Activated CD4-positive, alpha-beta T cell treated with anti-CD3 and anti-CD28 coated beads, Interleukin-2, amount 10 ng/mL, durations not matched to agents 24 days and 14 days (primary cell): ENCODE measurements around the gene CRAMP1. TPM values are rescaled to one million over a fixed set of nuclear protein-coding genes. Genes with fewer than 3 reads are reported as not detected.

Experiments used
- DNase-seq: peaks from one replicate; pipeline ENCODE4 v3.0.0; 2022
- H3K27ac Mint-ChIP-seq: one replicate; pipeline ENCODE4 v1.8.0; 2022; ENCODE audit warnings: mild to moderate bottlenecking, mixed read lengths
- H3K27me3 Mint-ChIP-seq: one replicate; pipeline ENCODE4 v1.8.0; 2022; ENCODE audit warnings: mixed read lengths
- H3K36me3 Mint-ChIP-seq: one replicate; pipeline ENCODE4 v1.8.0; 2022; ENCODE audit warnings: low read depth, mild to moderate bottlenecking, mixed read lengths
- H3K4me1 Mint-ChIP-seq: one replicate; pipeline ENCODE4 v1.8.0; 2021; ENCODE audit warnings: mixed read lengths
- H3K4me3 Mint-ChIP-seq: one replicate; pipeline ENCODE4 v1.8.0; 2022; ENCODE audit warnings: mild to moderate bottlenecking, moderate library complexity, mixed read lengths
- H3K9me3 Mint-ChIP-seq: one replicate; pipeline ENCODE4 v1.8.0; 2021; ENCODE audit warnings: mixed read lengths
- intact Hi-C: fragments of 100-400 bp; cut with micrococcal nuclease; formaldehyde crosslinking; loops from one replicate; pipeline ENCODE4 v1.15.1; 2023
- total RNA-seq: library from RNA; stranded (reverse); gene quantifications from 2 replicates; pipeline ENCODE4 v1.2.3, GENCODE V29; 2022

The CRAMP1 gene
- 34.9 and 36.7 TPM in 2 replicates for total RNA-seq

GRCh38 chr16:1612320-1613111 lies at the start of gene CRAMP1:
Gene CRAMP1, plus strand, starts transcription at chr16:1612360. Its CDS starts 2,280 bp downstream, at chr16:1614640.
- intact Hi-C loops, result loop anchor here (1.0 to 5.0 kb wide), 6 partner anchors 66 to 305 kb away; partner anchors contain the start of genes EME2, JPT2, MRPS34 and UBE2I
- Mint-ChIP-seq H3K4me1 (peaks cover 28% of the 10 kb centered on the region), H3K27me3 (no peaks in the 10 kb centered on the region), H3K9me3 (peaks cover 4% of the 10 kb centered on the region), H3K27ac (peak within 1 kb of the TSS; percentile 100), H3K4me3 (peak within 1 kb of the TSS; percentile 96), H3K36me3 (peaks cover 22% of the 10 kb centered on the region)
- peak; percentile 75 for DNase-seq

DNA sequence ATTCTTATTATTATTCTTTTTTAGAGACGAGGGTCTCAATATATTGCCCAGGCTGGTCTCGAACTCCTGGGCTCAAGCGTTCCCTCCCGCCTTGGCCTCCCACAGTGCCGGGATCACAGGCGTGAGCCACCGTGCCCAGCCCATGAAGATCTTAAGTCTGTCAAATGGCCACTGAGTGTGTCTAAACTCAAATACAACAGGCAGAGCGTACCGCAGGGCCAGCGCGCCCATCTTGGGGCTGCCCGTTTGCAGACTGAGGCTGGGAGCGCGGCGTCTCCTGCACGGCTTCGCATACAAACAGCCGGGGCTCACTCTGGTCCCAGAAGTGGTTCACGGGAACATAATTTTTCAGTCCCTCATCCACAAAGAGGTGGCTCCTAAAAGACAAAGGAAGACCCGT lies 48.4 kb upstream of the CRAMP1 start:
- no peak for DNase-seq
- Mint-ChIP-seq H3K27ac (no peak overlapping the region), H3K36me3 (peaks cover 4% of the 10 kb centered on the region), H3K4me1 (peaks cover 15% of the 10 kb centered on the region), H3K27me3 (no peaks in the 10 kb centered on the region), H3K4me3 (no peak overlapping the region), H3K9me3 (no peaks in the 10 kb centered on the region)
- intact Hi-C loops, result no loop called here

- Mint-ChIP-seq H3K36me3 (peaks cover 4% of the 10 kb centered on the region), H3K9me3 (no peaks in the 10 kb centered on the region), H3K4me1 (peaks cover 11% of the 10 kb centered on the region), H3K4me3 (no peak overlapping the region), H3K27me3 (no peaks in the 10 kb centered on the region), H3K27ac (no peak overlapping the region)
- peak; percentile 67 for DNase-seq
- intact Hi-C loops, result no loop called here
Observed at GRCh38 chr16:1564325-1564724, 47.8 kb upstream of the CRAMP1 start.

DNA sequence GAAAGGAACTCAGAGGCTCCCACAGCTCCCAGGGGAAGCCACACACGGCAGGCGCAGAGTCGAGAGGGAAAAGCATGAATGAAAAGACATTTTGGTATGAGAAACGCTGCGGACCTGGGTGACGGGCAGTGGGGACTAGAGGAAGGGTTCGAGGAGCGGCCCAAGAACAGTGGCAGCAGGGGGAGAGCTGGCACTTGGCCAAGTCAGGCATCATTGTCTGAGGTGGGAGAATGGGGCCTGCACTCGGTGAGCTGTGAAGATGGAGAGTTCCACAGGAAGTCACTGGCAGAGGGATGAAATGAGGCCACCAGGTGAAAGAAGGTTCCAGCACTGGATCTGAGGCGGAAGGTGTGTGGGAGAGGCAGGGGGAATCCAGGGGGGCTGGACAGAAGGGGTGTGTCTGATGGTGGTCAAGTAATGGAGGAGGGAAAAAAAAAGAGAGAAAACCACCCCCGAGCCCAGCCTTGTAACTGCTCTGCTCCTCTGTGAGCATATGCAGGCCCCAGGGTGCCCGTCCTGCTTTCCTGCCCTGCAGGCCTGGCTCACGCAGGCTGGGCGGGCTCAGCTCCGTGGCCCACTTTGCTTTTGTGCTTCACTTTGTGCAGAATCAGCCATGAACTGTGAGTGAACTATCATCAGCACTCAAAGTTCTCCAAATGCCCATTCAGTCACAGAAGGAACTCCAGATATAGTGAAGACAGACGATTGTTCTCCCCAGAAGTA lies 46.9 kb upstream of the CRAMP1 start:
- Mint-ChIP-seq H3K4me3 (no peak overlapping the region), H3K4me1 (peaks cover 7% of the 10 kb centered on the region), H3K27ac (no peak overlapping the region), H3K9me3 (no peaks in the 10 kb centered on the region), H3K36me3 (no peaks in the 10 kb centered on the region), H3K27me3 (no peaks in the 10 kb centered on the region)
- no peak for DNase-seq
- intact Hi-C loops, result no loop called here

GRCh38 chr16:1567988-1568387 lies 44.2 kb upstream of the CRAMP1 start:
- Mint-ChIP-seq H3K4me1 (peaks cover 2% of the 10 kb centered on the region), H3K27me3 (no peaks in the 10 kb centered on the region), H3K27ac (no peak overlapping the region), H3K4me3 (no peak overlapping the region), H3K36me3 (no peaks in the 10 kb centered on the region), H3K9me3 (no peaks in the 10 kb centered on the region)
- no peak for DNase-seq
- intact Hi-C loops, result no loop called here

- no peaks in the 10 kb centered on the region for H3K27me3 Mint-ChIP-seq
- H3K4me1 Mint-ChIP-seq, result peaks cover 4% of the 10 kb centered on the region
- no peak for DNase-seq
- no peaks in the 10 kb centered on the region for H3K9me3 Mint-ChIP-seq
- no peaks in the 10 kb centered on the region for H3K36me3 Mint-ChIP-seq
- no peak overlapping the region for H3K4me3 Mint-ChIP-seq
- no peak overlapping the region for H3K27ac Mint-ChIP-seq
- intact Hi-C loops, result no loop called here
Observed at GRCh38 chr16:1571012-1571671, 41.0 kb upstream of the CRAMP1 start.

- Mint-ChIP-seq H3K36me3 (no peaks in the 10 kb centered on the region), H3K4me1 (peaks cover 4% of the 10 kb centered on the region), H3K27me3 (no peaks in the 10 kb centered on the region), H3K9me3 (no peaks in the 10 kb centered on the region), H3K4me3 (no peak overlapping the region), H3K27ac (no peak overlapping the region)
- no peak for DNase-seq
- intact Hi-C loops, result no loop called here
Observed at GRCh38 chr16:1572673-1573072, 39.5 kb upstream of the CRAMP1 start.

DNA sequence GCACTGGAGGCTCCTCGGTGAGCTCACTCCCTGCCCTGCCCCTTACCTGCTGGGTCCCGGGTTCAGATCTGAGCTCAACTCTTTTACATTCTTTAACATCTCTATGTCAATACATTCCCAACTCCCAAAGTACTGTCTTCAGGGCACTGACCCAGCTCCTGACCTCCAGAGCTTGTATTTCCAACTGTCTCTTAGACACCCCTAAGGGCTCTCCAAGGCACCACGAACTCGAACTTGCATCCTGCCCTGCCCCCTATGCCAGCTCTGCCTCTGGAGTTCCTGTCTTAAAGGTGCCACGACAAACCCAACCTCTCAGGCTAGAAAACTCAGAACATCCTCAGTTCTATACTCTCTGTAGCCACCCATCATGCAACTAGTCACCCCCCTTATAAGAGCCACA lies 38.9 kb upstream of the CRAMP1 start:
- Mint-ChIP-seq H3K27me3 (no peaks in the 10 kb centered on the region), H3K9me3 (no peaks in the 10 kb centered on the region), H3K4me3 (no peak overlapping the region), H3K27ac (no peak overlapping the region), H3K4me1 (peaks cover 4% of the 10 kb centered on the region), H3K36me3 (no peaks in the 10 kb centered on the region)
- intact Hi-C loops, result no loop called here
- DNase-seq, result no peak

GRCh38 chr16:1575578-1575977 lies 36.6 kb upstream of the CRAMP1 start:
- Mint-ChIP-seq H3K4me3 (no peak overlapping the region), H3K27me3 (no peaks in the 10 kb centered on the region), H3K27ac (no peak overlapping the region), H3K9me3 (no peaks in the 10 kb centered on the region), H3K36me3 (peaks cover 2% of the 10 kb centered on the region), H3K4me1 (peaks cover 2% of the 10 kb centered on the region)
- intact Hi-C loops, result no loop called here
- DNase-seq, result no peak

GRCh38 chr16:1579214-1579613 lies 32.9 kb upstream of the CRAMP1 start:
- intact Hi-C loops, result no loop called here
- H3K9me3 Mint-ChIP-seq, result no peaks in the 10 kb centered on the region
- H3K4me1 Mint-ChIP-seq, result peaks cover 5% of the 10 kb centered on the region
- no peaks in the 10 kb centered on the region for H3K27me3 Mint-ChIP-seq
- peak; percentile 70 for DNase-seq
- no peak overlapping the region for H3K27ac Mint-ChIP-seq
- H3K36me3 Mint-ChIP-seq, result peaks cover 2% of the 10 kb centered on the region
- H3K4me3 Mint-ChIP-seq, result no peak overlapping the region

- H3K4me1 Mint-ChIP-seq, result peaks cover 5% of the 10 kb centered on the region
- H3K27me3 Mint-ChIP-seq, result no peaks in the 10 kb centered on the region
- no peak for DNase-seq
- no peak overlapping the region for H3K4me3 Mint-ChIP-seq
- peaks cover 2% of the 10 kb centered on the region for H3K36me3 Mint-ChIP-seq
- intact Hi-C loops, result no loop called here
- H3K27ac Mint-ChIP-seq, result no peak overlapping the region
- no peaks in the 10 kb centered on the region for H3K9me3 Mint-ChIP-seq
Observed at GRCh38 chr16:1580256-1580655, 31.9 kb upstream of the CRAMP1 start.

GRCh38 chr16:1580956-1581355 lies 31.2 kb upstream of the CRAMP1 start:
- Mint-ChIP-seq H3K27ac (no peak overlapping the region), H3K36me3 (peaks cover 2% of the 10 kb centered on the region), H3K4me3 (no peak overlapping the region), H3K9me3 (no peaks in the 10 kb centered on the region), H3K27me3 (no peaks in the 10 kb centered on the region), H3K4me1 (peaks cover 3% of the 10 kb centered on the region)
- intact Hi-C loops, result no loop called here
- no peak for DNase-seq

- intact Hi-C loops, result no loop called here
- peaks cover 2% of the 10 kb centered on the region for H3K36me3 Mint-ChIP-seq
- DNase-seq, result no peak
- H3K4me1 Mint-ChIP-seq, result peaks cover 3% of the 10 kb centered on the region
- no peaks in the 10 kb centered on the region for H3K9me3 Mint-ChIP-seq
- no peak overlapping the region for H3K4me3 Mint-ChIP-seq
- no peaks in the 10 kb centered on the region for H3K27me3 Mint-ChIP-seq
- no peak overlapping the region for H3K27ac Mint-ChIP-seq
Observed at GRCh38 chr16:1581804-1582203, 30.4 kb upstream of the CRAMP1 start.

DNA sequence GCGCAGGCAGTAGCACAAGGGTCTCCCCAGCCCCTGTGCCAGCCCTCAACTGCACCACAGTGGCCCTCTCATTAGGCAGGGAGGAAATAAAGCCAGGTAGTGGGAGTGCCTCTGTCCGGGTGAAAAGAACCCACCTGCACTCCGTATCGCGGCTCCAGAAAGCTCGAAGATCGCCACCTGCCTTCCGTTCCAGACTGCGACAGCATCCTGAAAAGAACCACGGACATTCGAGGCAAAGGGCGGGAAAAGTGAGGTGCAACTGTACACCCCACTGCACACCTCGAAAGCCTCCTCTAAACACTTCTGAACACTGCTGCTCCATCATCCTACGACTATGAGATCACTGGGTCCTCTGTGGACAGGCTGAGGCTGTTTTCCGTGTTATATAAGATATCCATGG lies 29.0 kb upstream of the CRAMP1 start:
- no peaks in the 10 kb centered on the region for H3K9me3 Mint-ChIP-seq
- H3K27me3 Mint-ChIP-seq, result no peaks in the 10 kb centered on the region
- intact Hi-C loops, result no loop called here
- no peak overlapping the region for H3K4me3 Mint-ChIP-seq
- no peak overlapping the region for H3K27ac Mint-ChIP-seq
- peaks cover 2% of the 10 kb centered on the region for H3K36me3 Mint-ChIP-seq
- peaks cover 3% of the 10 kb centered on the region for H3K4me1 Mint-ChIP-seq
- DNase-seq, result no peak
